Mucosa of descending colon (tissue), 3 donors: Measurements from ENCODE around the gene ACAD8. TPM values are rescaled to one million over a fixed set of nuclear protein-coding genes. Genes with fewer than 3 reads are reported as not detected.
A peak's percentile ranks its signal among the peaks of the same experiment; 100 is the strongest.

Experiments
- ATAC-seq: fragments of 200-7000 bp; cut with Tn5 transposase; one replicate; pipeline ENCODE4 v1.9.1; 2020; ENCODE audit warnings: mild to moderate bottlenecking, moderate library complexity
- DNase-seq, 3 donors: peaks; one replicate each; pipeline ENCODE4 v3.0.0-alpha.2; 2020
- H3K36me3 ChIP-seq: fragments of 200-600 bp; one replicate; pipeline ENCODE4 v1.8.0; 2021; ENCODE audit warnings: low read depth, mild to moderate bottlenecking
- H3K4me1 ChIP-seq: fragments of 200-600 bp; one replicate; pipeline ENCODE4 v1.8.0; 2021; ENCODE audit warnings: low read depth, mild to moderate bottlenecking
- H3K4me3 ChIP-seq: fragments of 200-600 bp; one replicate; pipeline ENCODE4 v1.8.0; 2021; ENCODE audit warnings: mild to moderate bottlenecking
- H3K9me3 ChIP-seq: fragments of 200-600 bp; one replicate; pipeline ENCODE4 v1.8.0; 2021; ENCODE audit warnings: mild to moderate bottlenecking
- intact Hi-C, 2 donors: fragments of 100-400 bp; cut with DNase I in 1 of 2; cut with micrococcal nuclease in 1 of 2; formaldehyde crosslinking; loops; one replicate each; pipeline versions ENCODE4 v1.11.0 to v1.11.1; 2022; cut with DNase I, micrococcal nuclease
- total RNA-seq, 3 donors: library from RNA; stranded (reverse); fragmentation: NEBNext Ultra II Directional in 2 of 3; extraction: Animal tissue kit (Norgen Biotek cat#: 25700) in 2 of 3; gene quantifications; one replicate each; pipeline versions ENCODE4 v1.2.1 to v1.2.4, GENCODE V29; 2021 to 2023
- TF ChIP-seq, protein P1 (sequence below): fragments of 200-600 bp; IDR thresholded peaks from one replicate; pipeline ENCODE4 v1.8.0; 2022; ENCODE audit warnings: antibody characterized with exemption, mild to moderate bottlenecking
- donor health status: DM: no; HTN: no; CAD: no; lungs with moderate emphysema.
- donor health status: DM: no; HTN: no; CAD: no.
- donor health status: DM: no; HTN: yes; CAD: no.

ACAD8 gene
- total RNA-seq, 3 donors from 2014 or later, result 24.4 to 31.1 (median 28.8) TPM

DNA sequence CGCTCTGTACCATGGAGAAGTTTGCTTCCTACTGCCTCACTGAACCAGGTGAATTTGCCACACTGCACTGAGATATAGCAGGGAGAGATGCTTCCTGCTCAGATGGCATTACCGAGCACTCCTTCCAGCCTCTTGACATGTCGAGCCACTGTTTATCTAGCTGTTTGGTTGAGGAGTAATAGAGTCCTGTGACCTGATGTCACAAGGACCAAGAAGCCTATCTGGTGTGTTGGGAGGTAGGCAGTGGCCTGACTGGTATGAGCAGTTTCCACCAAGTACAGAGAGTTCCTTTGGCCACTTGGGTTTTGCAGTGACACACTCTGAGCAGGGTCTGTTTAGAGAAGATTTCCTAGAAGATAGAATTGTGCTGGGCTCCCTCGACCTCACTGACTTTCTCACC, 5.2 kb downstream of the ACAD8 start:
- H3K9me3 ChIP-seq, result no peaks in the 10 kb centered on the region
- DNase-seq, result no peak
- TF ChIP-seq, protein P1, sequence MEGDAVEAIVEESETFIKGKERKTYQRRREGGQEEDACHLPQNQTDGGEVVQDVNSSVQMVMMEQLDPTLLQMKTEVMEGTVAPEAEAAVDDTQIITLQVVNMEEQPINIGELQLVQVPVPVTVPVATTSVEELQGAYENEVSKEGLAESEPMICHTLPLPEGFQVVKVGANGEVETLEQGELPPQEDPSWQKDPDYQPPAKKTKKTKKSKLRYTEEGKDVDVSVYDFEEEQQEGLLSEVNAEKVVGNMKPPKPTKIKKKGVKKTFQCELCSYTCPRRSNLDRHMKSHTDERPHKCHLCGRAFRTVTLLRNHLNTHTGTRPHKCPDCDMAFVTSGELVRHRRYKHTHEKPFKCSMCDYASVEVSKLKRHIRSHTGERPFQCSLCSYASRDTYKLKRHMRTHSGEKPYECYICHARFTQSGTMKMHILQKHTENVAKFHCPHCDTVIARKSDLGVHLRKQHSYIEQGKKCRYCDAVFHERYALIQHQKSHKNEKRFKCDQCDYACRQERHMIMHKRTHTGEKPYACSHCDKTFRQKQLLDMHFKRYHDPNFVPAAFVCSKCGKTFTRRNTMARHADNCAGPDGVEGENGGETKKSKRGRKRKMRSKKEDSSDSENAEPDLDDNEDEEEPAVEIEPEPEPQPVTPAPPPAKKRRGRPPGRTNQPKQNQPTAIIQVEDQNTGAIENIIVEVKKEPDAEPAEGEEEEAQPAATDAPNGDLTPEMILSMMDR, result no peak
- H3K4me1 ChIP-seq, result peaks cover 6% of the 10 kb centered on the region
- peaks cover 2% of the 10 kb centered on the region for H3K36me3 ChIP-seq
- intact Hi-C loops, result no loop called here
- no peak for ATAC-seq
- no peak overlapping the region for H3K4me3 ChIP-seq

DNA sequence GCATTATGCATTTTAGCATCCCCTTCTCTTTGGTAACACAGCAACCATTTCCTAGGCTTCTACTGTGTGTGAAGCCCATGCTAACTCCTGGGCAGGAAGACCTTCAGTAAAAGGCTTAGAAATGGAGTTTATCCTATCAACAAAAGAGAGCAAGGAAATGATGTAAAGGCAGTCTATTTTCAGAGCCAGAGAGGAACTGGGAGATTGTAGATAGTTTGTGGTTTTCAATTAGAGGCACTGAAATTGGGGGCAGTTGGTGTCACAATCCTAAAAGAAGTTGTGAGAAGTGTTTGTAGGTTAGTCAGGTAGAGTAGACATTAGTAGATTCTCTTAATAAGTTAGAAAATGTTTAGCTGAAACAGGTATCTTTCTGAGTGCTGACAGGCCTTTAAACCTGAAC, 7.1 kb downstream of the ACAD8 start:
- H3K36me3 ChIP-seq, result peaks cover 2% of the 10 kb centered on the region

DNA sequence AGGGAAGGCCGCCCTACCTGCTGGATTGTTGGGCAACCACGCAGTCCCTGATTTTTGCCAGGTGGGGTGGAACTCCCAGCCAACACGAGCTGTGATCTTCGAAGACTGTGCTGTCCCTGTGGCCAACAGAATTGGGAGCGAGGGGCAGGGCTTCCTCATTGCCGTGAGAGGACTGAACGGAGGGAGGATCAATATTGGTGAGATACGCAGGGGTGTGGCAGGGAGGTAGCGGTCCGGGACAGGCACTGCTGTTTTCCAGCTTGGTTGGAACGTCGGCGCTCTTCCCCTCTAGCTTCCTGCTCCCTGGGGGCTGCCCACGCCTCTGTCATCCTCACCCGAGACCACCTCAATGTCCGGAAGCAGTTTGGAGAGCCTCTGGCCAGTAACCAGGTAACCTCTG, 7.6 kb downstream of the ACAD8 start:
- no peaks in the 10 kb centered on the region for H3K4me1 ChIP-seq

More for the DNA sequence above, 7.1 kb downstream of the ACAD8 start:
- intact Hi-C loops, result no loop called here
- DNase-seq (no peak), ATAC-seq (no peak)
- H3K4me1 ChIP-seq, result no peaks in the 10 kb centered on the region
- no peak overlapping the region for H3K4me3 ChIP-seq
- TF ChIP-seq, protein P1, result no peak
- no peaks in the 10 kb centered on the region for H3K9me3 ChIP-seq

DNA sequence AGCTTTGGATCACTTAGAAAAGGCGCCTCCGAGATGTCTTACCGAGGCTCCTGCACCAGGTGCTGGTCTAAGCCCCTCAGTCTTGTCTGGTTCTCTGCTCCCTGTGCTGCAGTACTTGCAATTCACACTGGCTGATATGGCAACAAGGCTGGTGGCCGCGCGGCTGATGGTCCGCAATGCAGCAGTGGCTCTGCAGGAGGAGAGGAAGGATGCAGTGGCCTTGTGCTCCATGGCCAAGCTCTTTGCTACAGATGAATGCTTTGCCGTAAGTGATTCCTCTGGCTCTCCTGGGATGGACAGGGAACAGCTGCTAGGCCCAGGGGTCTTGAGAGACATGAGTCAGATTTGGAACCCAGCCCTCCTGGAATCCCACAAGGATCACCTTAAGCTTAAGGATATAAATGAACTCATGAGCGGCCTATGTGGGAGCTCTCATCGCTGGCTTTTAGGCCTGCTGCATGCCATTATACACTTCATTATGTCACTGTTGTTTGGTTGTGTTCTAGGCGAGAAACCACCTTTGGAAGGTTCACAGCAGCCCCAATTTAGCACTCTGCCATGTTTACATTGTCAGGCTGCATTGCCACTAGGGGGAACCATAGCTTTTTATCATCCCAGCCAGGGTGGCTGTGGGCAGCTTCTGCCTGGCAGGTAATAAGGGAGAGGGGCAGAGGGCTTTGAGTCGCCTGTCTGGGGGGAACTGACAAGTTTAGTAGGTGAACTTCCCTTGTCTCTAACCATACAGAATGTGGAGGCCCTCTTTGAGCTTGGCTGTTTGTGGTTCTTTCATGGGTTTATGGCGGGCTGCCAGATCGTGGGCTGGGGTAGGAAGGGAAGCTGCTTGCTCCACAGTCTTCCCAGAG, 8.5 kb downstream of the ACAD8 start:
- intact Hi-C loops, result no loop called here
- H3K9me3 ChIP-seq, result no peaks in the 10 kb centered on the region
- no peak overlapping the region for H3K4me3 ChIP-seq
- ATAC-seq (peak; percentile 59), DNase-seq (peak in 1 of 3 donors; percentile 55)
- TF ChIP-seq, protein P1, result peak; percentile 23
- peaks cover 2% of the 10 kb centered on the region for H3K36me3 ChIP-seq
- H3K4me1 ChIP-seq, result no peaks in the 10 kb centered on the region

More for the DNA sequence above, 7.6 kb downstream of the ACAD8 start:
- intact Hi-C loops, result no loop called here
- no peak for ATAC-seq
- no peak overlapping the region for H3K4me3 ChIP-seq
- DNase-seq, result no peak
- H3K36me3 ChIP-seq, result peaks cover 2% of the 10 kb centered on the region
- TF ChIP-seq, protein P1, result no peak
- H3K9me3 ChIP-seq, result no peaks in the 10 kb centered on the region

DNA sequence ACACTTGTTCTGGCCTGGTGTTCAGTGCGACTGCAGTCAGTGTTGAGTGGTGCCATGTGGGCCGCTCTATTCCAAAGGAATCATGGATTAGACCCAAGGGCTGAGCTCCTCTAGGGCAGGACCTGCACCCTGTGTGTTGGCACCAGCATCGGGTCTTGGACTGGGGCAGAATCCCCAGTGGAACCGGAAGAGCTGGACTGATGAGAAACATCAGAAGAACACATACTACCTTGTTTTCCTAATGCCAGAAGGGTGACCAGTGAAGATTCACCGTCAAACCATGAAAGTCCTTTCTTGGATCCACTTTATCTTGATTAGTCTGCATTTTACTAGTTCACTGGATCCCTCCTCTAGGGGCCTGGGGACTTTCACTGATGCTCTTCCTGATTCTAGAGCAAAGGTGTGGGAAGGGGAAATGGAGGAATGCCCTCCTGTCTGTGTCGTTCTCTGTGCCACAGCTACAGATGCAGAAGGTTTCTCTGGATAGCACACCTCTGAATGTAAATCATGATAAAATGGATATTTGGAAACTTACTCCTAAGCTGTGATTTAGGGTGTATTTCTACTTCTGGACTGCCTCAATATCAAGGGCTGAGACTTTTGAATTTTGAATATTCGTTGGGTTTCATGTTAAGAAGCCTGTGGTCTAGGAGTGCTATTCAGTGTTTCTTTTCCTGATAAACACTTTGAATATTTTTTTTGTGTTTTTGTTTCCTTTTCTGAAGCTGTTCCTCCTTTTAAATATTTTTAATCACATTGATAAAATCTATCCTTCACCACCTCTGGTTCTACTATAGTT, 11.8 kb downstream of the ACAD8 start:
- H3K4me1 ChIP-seq, result no peaks in the 10 kb centered on the region
- no peak for DNase-seq
- intact Hi-C loops, result no loop called here
- peaks cover 2% of the 10 kb centered on the region for H3K36me3 ChIP-seq
- no peak overlapping the region for H3K4me3 ChIP-seq
- TF ChIP-seq, protein P1, result no peak
- ATAC-seq, result no peak
- H3K9me3 ChIP-seq, result no peaks in the 10 kb centered on the region
